Measurements from ENCODE around the gene DPM1.
"Not testable (repeated sequence)": the region's sequence is repeated elsewhere in the genome, so short reads cannot be mapped to it uniquely, and the experiment has no call there.

Gene DPM1

GRCh38 chr20:50981714-50982048, 23.3 kb upstream of the DPM1 start:
- in situ Hi-C loops (cut with MboI; ENCODE audit: low sequenced_read_pairs, unreplicated experiment), result loop anchor here (10.0 to 25.0 kb wide), 2 partner anchors 323 to 631 kb away; no protein-coding TSS in a partner anchor
- DNase-seq (ENCODE audit: low spot score), result no peak
- TF ChIP-seq CTCF (IDR thresholded peaks at IDR 0.05; ENCODE audit: borderline replicate concordance, control extremely low read depth, extremely low read depth, insufficient read depth, missing control alignments), result no peak

GRCh38 chr20:50980851-50981713, 22.8 kb upstream of the DPM1 start:
- peak; percentile 59 for TF ChIP-seq CTCF (IDR thresholded peaks at IDR 0.05; ENCODE audit: borderline replicate concordance, control extremely low read depth, extremely low read depth, insufficient read depth, missing control alignments)
- peak; percentile 84 for DNase-seq (ENCODE audit: low spot score)
- in situ Hi-C loops (cut with MboI; ENCODE audit: low sequenced_read_pairs, unreplicated experiment), result loop anchor here (10.0 to 25.0 kb wide), 2 partner anchors 324 to 631 kb away; no protein-coding TSS in a partner anchor

GRCh38 chr20:50980071-50980681, 21.8 kb upstream of the DPM1 start:
- in situ Hi-C loops (cut with MboI; ENCODE audit: low sequenced_read_pairs, unreplicated experiment), result loop anchor here (10.0 to 25.0 kb wide), 2 partner anchors 325 to 632 kb away; no protein-coding TSS in a partner anchor
- no peak for TF ChIP-seq CTCF (IDR thresholded peaks at IDR 0.05; ENCODE audit: borderline replicate concordance, control extremely low read depth, extremely low read depth, insufficient read depth, missing control alignments)
- no peak for DNase-seq (ENCODE audit: low spot score)

GRCh38 chr20:50978533-50978932, 20.2 kb upstream of the DPM1 start:
- in situ Hi-C loops (cut with MboI; ENCODE audit: low sequenced_read_pairs, unreplicated experiment), result loop anchor here (25.0 kb wide), 1 partner anchor 634 kb away; no protein-coding TSS in a partner anchor

GRCh38 chr20:50977066-50978021, 19.0 kb upstream of the DPM1 start:
- TF ChIP-seq CTCF (IDR thresholded peaks at IDR 0.05; ENCODE audit: borderline replicate concordance, control extremely low read depth, extremely low read depth, insufficient read depth, missing control alignments), result no peak
- DNase-seq (ENCODE audit: low spot score), result no peak
- in situ Hi-C loops (cut with MboI; ENCODE audit: low sequenced_read_pairs, unreplicated experiment), result loop anchor here (25.0 kb wide), 1 partner anchor 635 kb away; no protein-coding TSS in a partner anchor

More at GRCh38 chr20:50978533-50978932, 20.2 kb upstream of the DPM1 start:
- not testable (repeated sequence) for DNase-seq (ENCODE audit: low spot score)

GRCh38 chr20:50975701-50976330, 17.5 kb upstream of the DPM1 start:
- in situ Hi-C loops (cut with MboI; ENCODE audit: low sequenced_read_pairs, unreplicated experiment), result loop anchor here (25.0 kb wide), 1 partner anchor 636 kb away; no protein-coding TSS in a partner anchor
- DNase-seq (ENCODE audit: low spot score), result no peak
- TF ChIP-seq CTCF (IDR thresholded peaks at IDR 0.05; ENCODE audit: borderline replicate concordance, control extremely low read depth, extremely low read depth, insufficient read depth, missing control alignments), result no peak

Measured in GM13976 (cell line).